Left ventricle myocardium superior (tissue), 1 donor: ENCODE measurements around the gene APOBEC3H. TPM values are rescaled to one million over a fixed set of nuclear protein-coding genes. Genes with fewer than 3 reads are reported as not detected.

Source experiments
- ATAC-seq: fragments of 200-7000 bp; cut with Tn5 transposase; one replicate; pipeline ENCODE4 v1.9.1; 2020; ENCODE audit warnings: mild to moderate bottlenecking, moderate library complexity
- DNase-seq: peaks from one replicate; pipeline ENCODE4 v3.0.0-alpha.2; 2020
- intact Hi-C: fragments of 100-400 bp; cut with micrococcal nuclease; formaldehyde crosslinking; loops from one replicate; pipeline ENCODE4 v1.11.0; 2022
- total RNA-seq: library from RNA; stranded (reverse); fragmentation: NEBNext Ultra II Directional; extraction: Animal tissue kit (Norgen Biotek cat#: 25700); gene quantifications from one replicate; pipeline ENCODE4 v1.2.1, GENCODE V29; 2021
- donor health status: DM: no; HTN: yes; CAD: no; lungs with severe emphysema.

APOBEC3H gene
- total RNA-seq, 1 donor from 2014 or later, result 0.40 TPM

DNA sequence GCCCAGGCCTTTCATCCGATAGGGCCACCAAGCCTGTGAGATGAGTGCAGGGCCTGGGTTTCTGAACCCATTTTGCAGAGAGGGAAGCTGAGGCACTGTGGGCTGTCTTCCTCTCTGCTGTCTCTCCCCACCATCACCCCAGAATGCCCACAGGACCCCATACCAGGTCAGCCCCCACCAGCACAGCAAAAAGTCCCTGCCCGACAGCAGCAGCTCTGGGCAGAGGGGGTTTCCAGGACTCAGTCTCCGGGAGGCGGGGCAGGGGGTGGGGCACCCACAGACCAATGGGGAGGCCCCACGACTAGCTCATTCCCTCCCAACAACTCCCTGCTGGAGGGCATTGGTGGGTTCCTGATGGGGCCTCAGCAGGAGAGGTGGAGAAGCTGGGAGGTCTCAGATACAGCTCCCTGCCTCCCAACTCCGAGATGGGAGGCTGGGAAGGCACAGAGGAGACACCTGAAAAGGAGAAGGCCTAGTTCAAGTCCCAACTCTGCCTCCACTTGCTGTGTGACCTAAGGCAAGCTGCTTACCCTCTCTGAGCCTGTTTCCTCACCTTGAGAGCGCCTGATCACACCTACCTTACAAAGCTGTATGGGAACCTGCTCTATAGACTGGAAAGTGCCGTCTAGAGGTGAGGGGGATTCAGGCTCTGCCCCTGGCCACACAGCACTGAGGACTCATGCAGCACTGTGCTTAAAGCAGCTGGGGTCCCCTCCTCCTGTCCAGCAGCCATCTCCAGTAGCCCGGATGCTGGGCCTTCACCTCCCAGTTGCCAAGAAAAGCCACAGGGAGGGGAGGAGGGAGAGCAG, 51.9 kb downstream of the APOBEC3H start:
- intact Hi-C loops, result no loop called here
- no peak for ATAC-seq
- peak; percentile 79 for DNase-seq

DNA sequence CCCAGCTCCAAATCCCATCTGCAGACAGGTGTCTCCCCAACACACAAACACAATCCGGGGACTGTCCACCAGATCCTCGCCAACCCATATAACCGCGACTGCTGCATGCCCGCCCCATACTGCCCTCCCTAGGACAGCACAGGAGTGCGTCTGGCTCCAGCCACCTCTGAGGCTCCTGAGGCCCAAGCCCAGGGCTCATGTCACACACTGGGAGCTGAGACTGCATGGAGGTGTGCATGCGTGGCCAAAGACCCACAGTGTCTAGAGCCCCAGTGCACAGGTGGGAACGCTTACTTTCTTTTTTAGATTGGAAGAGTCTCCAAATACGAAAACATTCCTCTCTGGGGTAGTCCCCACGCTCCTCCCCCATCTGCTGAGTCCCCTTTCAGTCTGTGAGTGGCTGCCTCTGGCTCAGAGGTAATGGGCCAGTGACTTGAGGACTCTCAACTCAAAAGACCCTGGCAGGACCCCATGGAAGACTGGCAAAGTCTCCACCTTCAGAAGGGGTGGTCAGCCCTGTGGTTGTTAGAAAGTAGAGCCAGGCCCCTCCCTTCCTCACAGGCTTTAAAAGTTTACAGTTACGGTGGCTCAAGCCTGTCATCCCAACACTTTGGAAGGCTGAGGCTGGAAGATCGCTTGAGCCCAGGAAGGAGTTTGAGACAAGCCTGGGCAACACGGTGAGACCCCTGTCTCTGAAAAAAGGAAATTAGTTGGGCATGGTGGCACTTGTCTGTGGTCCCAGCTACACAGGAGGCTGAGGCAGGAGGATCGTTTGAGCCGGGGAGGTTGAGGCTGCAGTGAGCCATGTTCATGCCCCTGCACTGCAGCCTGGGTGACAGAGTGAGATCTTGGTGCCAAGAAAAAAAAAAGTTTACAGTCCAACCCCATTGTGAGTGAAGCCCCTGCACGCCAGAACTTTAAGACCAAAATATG, 53.1 kb downstream of the APOBEC3H start:
- intact Hi-C loops, result no loop called here
- no peak for DNase-seq
- no peak for ATAC-seq

DNA sequence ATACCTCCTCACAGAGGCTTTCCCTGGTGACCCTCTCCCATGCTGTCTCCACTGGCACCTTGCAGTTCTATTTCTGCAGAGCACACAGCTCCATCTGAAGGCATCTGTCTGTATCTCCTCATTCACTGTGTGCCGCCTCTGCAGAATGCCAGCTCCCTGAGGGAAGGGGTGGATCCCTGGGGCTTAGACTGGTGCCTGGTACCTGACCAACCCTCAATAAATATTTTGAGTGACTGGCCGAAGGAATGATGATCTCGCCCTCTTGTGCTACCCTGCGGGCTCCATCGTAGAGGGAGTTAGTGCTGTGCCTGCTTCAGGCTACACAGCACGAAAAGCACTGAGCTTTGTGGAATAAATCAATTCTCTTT, 53.8 kb downstream of the APOBEC3H start:
- DNase-seq, result no peak
- no peak for ATAC-seq
- intact Hi-C loops, result no loop called here

DNA sequence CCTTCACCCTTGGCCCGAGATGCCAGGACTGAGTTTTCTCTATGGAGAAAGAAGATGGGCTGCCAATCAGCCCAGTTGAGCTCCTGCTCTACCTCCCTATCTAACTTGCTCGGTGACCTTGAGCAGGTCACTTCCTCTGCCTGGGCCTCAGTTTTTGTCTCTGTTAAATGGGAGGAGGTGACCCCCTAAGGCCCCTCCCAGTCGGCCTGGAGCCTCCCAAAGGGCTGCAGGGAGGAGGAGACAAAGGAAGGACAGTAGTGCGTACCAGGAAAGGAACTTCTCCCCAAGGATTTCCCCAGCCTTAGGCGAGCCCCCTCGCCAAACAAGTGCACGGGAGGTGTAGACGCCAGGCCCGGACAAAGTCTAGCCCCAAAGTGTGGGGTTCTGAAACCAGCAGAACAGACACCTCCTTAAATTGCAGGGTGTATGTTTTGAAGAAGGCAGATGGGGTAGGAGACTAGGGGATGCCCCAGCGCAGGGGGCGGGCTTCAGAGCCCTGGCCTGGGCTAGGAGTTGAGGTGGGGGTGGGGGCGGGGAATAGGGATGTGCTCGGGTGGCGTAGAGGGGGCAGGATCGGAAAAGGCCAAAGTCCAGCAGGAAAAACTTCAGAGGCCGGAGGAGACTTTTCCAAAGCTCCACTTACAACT, 54.4 kb downstream of the APOBEC3H start:
- DNase-seq, result no peak
- no peak for ATAC-seq
- intact Hi-C loops, result no loop called here

DNA sequence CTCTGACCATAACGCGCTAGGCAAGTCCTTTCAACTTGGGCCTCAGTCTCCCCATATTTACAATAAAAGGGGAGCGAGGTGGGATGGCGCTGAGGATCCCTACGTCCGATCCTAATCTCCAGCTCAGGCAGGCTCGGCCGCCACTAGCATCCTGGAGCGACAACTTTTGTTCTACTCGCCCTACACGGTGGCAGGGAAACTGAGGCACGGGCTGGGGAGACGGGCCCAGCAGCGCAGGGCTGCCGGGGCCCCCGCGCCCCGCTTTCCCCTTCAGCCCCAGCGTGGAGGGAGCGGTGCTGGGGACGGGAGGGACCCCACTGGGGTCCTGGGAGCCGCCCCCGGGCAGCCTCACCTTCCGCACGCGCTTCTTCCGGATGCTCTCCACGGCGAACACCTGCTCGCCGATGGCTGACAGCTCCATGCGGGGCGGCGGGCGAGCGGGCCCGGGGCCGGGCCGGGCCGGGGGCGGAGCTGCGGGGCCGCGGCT, 55.0 kb downstream of the APOBEC3H start:
- intact Hi-C loops, result no loop called here
- no peak for DNase-seq
- no peak for ATAC-seq

DNA sequence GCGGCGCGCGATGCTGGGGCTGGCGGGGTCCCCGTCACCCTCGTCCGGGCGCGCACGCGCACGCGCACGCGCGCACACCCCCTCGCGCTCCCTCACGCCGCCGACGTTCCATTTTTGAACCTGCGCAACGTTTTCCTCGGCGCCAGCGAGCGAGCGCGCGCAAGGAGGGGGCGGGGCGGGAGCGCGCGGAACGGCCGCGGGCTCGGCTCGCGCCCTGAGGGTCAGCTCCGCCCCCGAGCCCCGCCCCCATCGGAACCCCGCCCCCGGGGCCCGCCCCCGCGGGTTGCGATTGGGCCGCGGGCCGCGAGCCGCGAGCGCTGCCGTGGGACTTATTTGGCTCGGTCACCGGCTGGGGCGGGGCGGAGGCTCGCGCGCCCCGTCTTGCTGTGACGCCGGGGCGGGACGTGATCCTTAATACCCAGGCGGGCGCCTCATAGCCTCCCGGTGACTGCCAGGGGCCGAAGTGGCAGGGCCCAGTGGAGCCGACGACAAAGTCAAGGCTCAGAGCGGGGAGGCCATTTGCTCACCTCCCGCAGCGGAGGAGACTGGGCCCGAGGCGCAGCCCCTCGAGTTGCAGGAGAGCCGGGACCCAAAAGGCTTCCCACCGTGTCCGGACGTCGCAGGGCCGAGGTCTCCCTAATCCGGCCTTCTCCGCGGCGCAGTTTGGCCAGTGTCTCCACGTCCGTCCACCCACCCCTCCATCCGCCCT, 55.6 kb downstream of the APOBEC3H start, which contains the start of gene CBX7:
CBX7 (minus strand) TSS at position 170 of the 709 bp plus-strand sequence. CDS start 236 bp downstream, outside the sequence.
- ATAC-seq (peak; percentile 90), DNase-seq (peak; percentile 98)
- intact Hi-C loops, result no loop called here

DNA sequence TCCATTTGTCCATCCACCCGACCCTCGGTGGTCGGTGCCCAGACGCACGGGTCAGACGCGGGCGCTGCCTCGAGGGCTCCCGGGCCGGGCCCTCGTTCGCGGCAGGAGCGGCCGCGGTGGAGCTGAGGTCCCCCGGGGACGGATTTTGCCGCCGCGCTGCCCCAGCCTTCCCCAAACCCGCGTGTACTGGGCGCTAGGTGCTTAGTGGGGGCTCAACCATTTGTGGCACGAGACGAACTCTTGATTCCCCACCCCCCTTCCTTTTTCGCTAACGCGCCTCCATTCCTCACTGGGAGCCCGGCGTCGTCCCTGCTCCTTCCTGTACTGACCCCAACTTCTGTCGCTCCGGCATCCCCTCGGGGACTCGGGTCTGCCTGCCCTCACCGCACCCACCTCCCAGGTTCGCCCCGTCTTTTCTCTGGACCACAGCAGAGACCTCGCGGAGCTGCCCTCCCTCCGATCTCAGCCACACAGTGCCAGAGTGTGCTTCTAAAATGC, 56.2 kb downstream of the APOBEC3H start:
- ATAC-seq (no peak), DNase-seq (no peak)
- intact Hi-C loops, result no loop called here

Other genes with a start within 250 kb of the APOBEC3H start
- gene CBX6, start 225.0 kb upstream of the APOBEC3H start, total RNA-seq, result 37.1 TPM
- 0.82 TPM for gene APOBEC3A, start 139.6 kb upstream of the APOBEC3H start, total RNA-seq
- 0.55 TPM for gene APOBEC3B, start 114.9 kb upstream of the APOBEC3H start, total RNA-seq
- gene APOBEC3C, start 83.0 kb upstream of the APOBEC3H start, total RNA-seq, result 31.1 TPM
- gene APOBEC3D, start 76.1 kb upstream of the APOBEC3H start, total RNA-seq, result 1.0 TPM
- 4.4 TPM for gene APOBEC3F, start 56.4 kb upstream of the APOBEC3H start, total RNA-seq
- 3.9 TPM for gene APOBEC3G, start 20.0 kb upstream of the APOBEC3H start, total RNA-seq
- 79.2 TPM for gene CBX7, start 55.4 kb downstream of the APOBEC3H start, total RNA-seq
- 19.9 TPM for gene PDGFB, start 147.7 kb downstream of the APOBEC3H start, total RNA-seq
- gene RPL3, start 222.4 kb downstream of the APOBEC3H start, total RNA-seq, result 319 TPM